ENCODE results near the gene MYL5.
"Not testable (repeated sequence)": the region's sequence is repeated elsewhere in the genome, so short reads cannot be mapped to it uniquely, and the experiment has no call there.

Gene MYL5

GRCh38 chr4:687048-687970 is 13.0 kb downstream of the MYL5 start:
- DNase-seq (ENCODE audit: low read depth), result no peak

- no peak for DNase-seq (ENCODE audit: low read depth)
These were observed 13.9 kb downstream of the MYL5 start for GRCh38 chr4:687971-688853.

GRCh38 chr4:688854-689681 is 14.7 kb downstream of the MYL5 start, which contains the start of gene SLC49A3:
TSS of gene SLC49A3 (minus strand) at chr4:689151. CDS start at chr4:689127, 24 bp downstream.
- no peak for DNase-seq (ENCODE audit: low read depth)

- no peak for DNase-seq (ENCODE audit: low read depth)
These were observed 15.4 kb downstream of the MYL5 start for GRCh38 chr4:689723-690122.

- DNase-seq (ENCODE audit: low read depth), result no peak
These were observed 18.6 kb downstream of the MYL5 start for GRCh38 chr4:692771-693554.

GRCh38 chr4:694341-694940 is 20.1 kb downstream of the MYL5 start:
- DNase-seq (ENCODE audit: low read depth), result not testable (repeated sequence)

GRCh38 chr4:699816-700580 is 25.7 kb downstream of the MYL5 start:
- DNase-seq (ENCODE audit: low read depth), result no peak

GRCh38 chr4:700587-701264 is 26.4 kb downstream of the MYL5 start:
- no peak for DNase-seq (ENCODE audit: low read depth)

- DNase-seq (ENCODE audit: low read depth), result no peak
These were observed 28.3 kb downstream of the MYL5 start for GRCh38 chr4:702618-703048.

GRCh38 chr4:703336-704197 is 29.2 kb downstream of the MYL5 start:
- no peak for DNase-seq (ENCODE audit: low read depth)

GRCh38 chr4:704198-704891 is 30.0 kb downstream of the MYL5 start:
- no peak for DNase-seq (ENCODE audit: low read depth)

- DNase-seq (ENCODE audit: low read depth), result no peak
These were observed 30.6 kb downstream of the MYL5 start for GRCh38 chr4:704971-705277.

- DNase-seq (ENCODE audit: low read depth), result peak; percentile 89
These were observed 31.1 kb downstream of the MYL5 start, which contains the start of gene PCGF3 for GRCh38 chr4:705278-706082. TSS of gene PCGF3 (plus strand) at chr4:705832. CDS start at chr4:733681, 27,849 bp downstream.

GRCh38 chr4:706083-706633 is 31.8 kb downstream of the MYL5 start:
- not testable (repeated sequence) for DNase-seq (ENCODE audit: low read depth)

- DNase-seq (ENCODE audit: low read depth), result no peak
These were observed 32.7 kb downstream of the MYL5 start for GRCh38 chr4:706834-707598.
